Mesodermal cell (in vitro differentiated cells): ENCODE measurements around the gene LIPI.
A peak's percentile ranks its signal among the peaks of the same experiment; 100 is the strongest.
"Not testable (repeated sequence)": the region's sequence is repeated elsewhere in the genome, so short reads cannot be mapped to it uniquely, and the experiment has no call there.

Experiments used
- H3K27ac ChIP-seq: 2 replicates; pipeline ENCODE4 v1.7.0; 2013; ENCODE audit warnings: mild to moderate bottlenecking, low read depth, low read length, moderate library complexity; ENCODE audit not compliant: severe bottlenecking
- H3K36me3 ChIP-seq: 2 replicates; pipeline ENCODE4 v1.7.1; 2013; ENCODE audit warnings: mild to moderate bottlenecking, low read length, moderate library complexity; ENCODE audit not compliant: control insufficient read depth, insufficient read depth
- H3K4me1 ChIP-seq: one replicate; pipeline ENCODE4 v1.7.1; 2013; ENCODE audit warnings: mild to moderate bottlenecking, low read length; ENCODE audit not compliant: insufficient read depth, control insufficient read depth, poor library complexity, severe bottlenecking
- H3K4me3 ChIP-seq: 2 replicates; pipeline ENCODE4 v1.7.0; 2013; ENCODE audit warnings: low read length, control low read depth, mild to moderate bottlenecking; ENCODE audit not compliant: insufficient read depth, poor library complexity, severe bottlenecking; ENCODE audit errors: extremely low read depth
- H3K9me3 ChIP-seq: 2 replicates; pipeline ENCODE4 v1.7.1; 2013; ENCODE audit warnings: mild to moderate bottlenecking, low read length, moderate library complexity; ENCODE audit not compliant: control insufficient read depth
- WGBS, 2 experiments: methylation state at CpG; one replicate each; pipeline ENCODE4 v1.1.5; 2013; ENCODE audit warnings: missing lambda C conversion rate in 2 of 2; ENCODE audit not compliant: insufficient coverage in 2 of 2; 5-methylcytosine and 5-hydroxymethylcytosine counted together

The LIPI gene

GRCh38 chr21:14090184-14090583, 120.6 kb downstream of the LIPI start:
- not testable (repeated sequence) for H3K9me3 ChIP-seq, H3K4me3 ChIP-seq, H3K27ac ChIP-seq, H3K4me1 ChIP-seq
- H3K36me3 ChIP-seq, result peaks cover 21% of the 10 kb centered on the region

GRCh38 chr21:14088391-14088790, 122.4 kb downstream of the LIPI start:
- peaks cover 35% of the 10 kb centered on the region for H3K36me3 ChIP-seq
- no peak overlapping the region for H3K27ac ChIP-seq
- H3K4me3 ChIP-seq, result no peak overlapping the region
- H3K4me1 ChIP-seq, result no peaks in the 10 kb centered on the region
- no peaks in the 10 kb centered on the region for H3K9me3 ChIP-seq
- WGBS, 2 experiments, result 100% methylated on average over 1 of the region's 6 CpGs; no CpG with 5 or more reads in 1 of the 2 experiments

DNA sequence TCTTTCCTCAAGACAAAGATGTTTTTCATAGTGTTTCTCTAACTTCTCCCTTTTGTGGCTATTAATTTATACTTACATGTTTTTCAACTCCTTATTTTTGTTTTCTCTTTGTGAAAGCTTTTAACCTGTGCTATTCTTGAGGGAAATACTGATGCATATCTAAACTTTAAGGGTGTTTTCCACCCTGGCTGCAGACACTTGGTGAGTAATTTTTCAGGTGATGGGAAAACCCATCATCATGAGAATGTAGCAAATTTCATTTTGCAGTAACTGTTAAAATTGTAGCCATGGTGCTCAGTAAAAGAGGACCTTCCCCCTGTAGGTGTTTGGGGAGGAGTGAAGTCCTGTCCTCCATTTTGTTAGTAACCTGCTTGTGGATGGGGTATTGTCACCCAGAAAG, 124.2 kb downstream of the LIPI start:
- Histone ChIP-seq H3K4me3 (no peak overlapping the region), H3K36me3 (peaks cover 38% of the 10 kb centered on the region), H3K9me3 (no peaks in the 10 kb centered on the region), H3K4me1 (no peaks in the 10 kb centered on the region), H3K27ac (no peak overlapping the region)

DNA sequence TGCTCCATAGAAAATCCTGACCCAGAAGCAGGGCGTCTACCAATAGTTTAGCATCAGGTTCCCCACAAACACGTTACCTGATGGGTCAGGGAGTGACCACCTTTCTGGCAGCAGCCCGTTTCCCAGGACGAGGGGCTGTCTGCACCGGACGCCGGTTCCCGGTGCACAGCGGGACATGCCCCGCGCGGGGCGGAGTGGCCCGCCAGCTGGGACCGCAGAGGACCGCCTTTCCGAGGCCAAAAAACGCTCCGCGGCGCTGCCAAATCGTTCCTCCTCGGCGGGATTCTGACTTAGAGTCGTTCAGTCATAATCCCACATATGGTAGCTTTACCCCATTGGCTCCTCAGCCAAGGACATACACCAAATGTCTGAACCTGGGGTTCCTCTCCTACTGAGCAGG, 126.1 kb downstream of the LIPI start:
- no peak overlapping the region for H3K4me3 ChIP-seq
- H3K27ac ChIP-seq, result no peak overlapping the region
- no peaks in the 10 kb centered on the region for H3K9me3 ChIP-seq
- WGBS, 2 experiments, result 92 to 99% methylated on average over 19 to 25 of the region's 25 CpGs
- peaks cover 23% of the 10 kb centered on the region for H3K36me3 ChIP-seq
- peaks cover 4% of the 10 kb centered on the region for H3K4me1 ChIP-seq

DNA sequence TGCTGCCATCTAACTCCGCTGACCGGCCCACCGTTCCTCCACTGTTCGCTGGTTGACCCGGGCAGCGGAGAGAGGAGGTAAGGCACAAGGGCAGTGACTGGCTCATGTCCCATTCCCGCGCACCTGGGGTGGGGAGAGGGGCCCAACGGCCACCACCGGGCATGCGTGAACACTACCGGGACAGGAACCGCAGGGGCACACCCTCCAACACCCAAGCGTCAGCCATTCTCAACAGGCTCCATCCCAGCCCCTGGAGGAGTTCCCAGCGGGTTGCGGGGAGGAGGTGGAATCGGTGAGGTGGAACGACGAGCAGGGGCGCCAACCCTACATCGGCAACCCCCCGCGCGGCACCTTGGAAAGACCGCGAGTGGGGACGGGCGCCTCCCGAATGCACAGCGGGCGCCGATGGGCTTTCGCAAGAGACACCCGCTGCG, 126.7 kb downstream of the LIPI start:
- H3K27ac ChIP-seq, result no peak overlapping the region
- peaks cover 22% of the 10 kb centered on the region for H3K36me3 ChIP-seq
- 95 to 98% methylated on average over 23 to 34 of the region's 35 CpGs for WGBS, 2 experiments
- no peaks in the 10 kb centered on the region for H3K9me3 ChIP-seq
- no peak overlapping the region for H3K4me3 ChIP-seq
- peaks cover 4% of the 10 kb centered on the region for H3K4me1 ChIP-seq

DNA sequence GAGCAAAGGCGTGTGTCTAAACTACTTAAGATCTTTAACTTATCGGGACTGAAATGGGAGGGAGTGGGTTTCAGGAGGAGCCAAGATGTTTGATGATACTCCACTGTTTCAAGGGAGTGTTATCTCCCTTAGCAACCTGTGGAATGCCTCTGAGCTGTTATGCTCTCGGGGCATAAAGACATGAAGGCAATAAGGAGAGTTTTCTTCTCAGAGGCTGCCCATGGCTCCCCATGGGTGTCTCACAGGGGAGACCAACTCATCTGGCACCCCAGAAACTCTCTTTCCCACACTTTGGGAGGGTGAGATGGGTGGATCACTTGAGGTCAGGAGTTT, 130.0 kb downstream of the LIPI start:
- Histone ChIP-seq H3K4me1 (peaks cover 9% of the 10 kb centered on the region), H3K4me3 (no peak overlapping the region), H3K36me3 (peaks cover 22% of the 10 kb centered on the region), H3K27ac (peak overlapping the region; percentile 29), H3K9me3 (peaks cover 6% of the 10 kb centered on the region)
- WGBS, 2 experiments, result 80% methylated on average over 2 of the region's 3 CpGs; no CpG with 5 or more reads in 1 of the 2 experiments

- peaks cover 24% of the 10 kb centered on the region for H3K36me3 ChIP-seq
- H3K27ac ChIP-seq, result peak overlapping the region; percentile 29
- H3K9me3 ChIP-seq, result peaks cover 6% of the 10 kb centered on the region
- H3K4me3 ChIP-seq, result no peak overlapping the region
- H3K4me1 ChIP-seq, result peaks cover 9% of the 10 kb centered on the region
- WGBS, 2 experiments, result 87% methylated on average over 22 to 26 of the region's 26 CpGs
Measured at GRCh38 chr21:14080040-14080763, 130.6 kb downstream of the LIPI start.

GRCh38 chr21:14078746-14079375, 131.9 kb downstream of the LIPI start:
- WGBS, 2 experiments, result 95 to 98% methylated on average over 40 of the region's 40 CpGs
- Histone ChIP-seq H3K36me3 (peaks cover 26% of the 10 kb centered on the region), H3K27ac (no peak overlapping the region), H3K4me3 (no peak overlapping the region), H3K9me3 (peaks cover 6% of the 10 kb centered on the region), H3K4me1 (peaks cover 9% of the 10 kb centered on the region)

DNA sequence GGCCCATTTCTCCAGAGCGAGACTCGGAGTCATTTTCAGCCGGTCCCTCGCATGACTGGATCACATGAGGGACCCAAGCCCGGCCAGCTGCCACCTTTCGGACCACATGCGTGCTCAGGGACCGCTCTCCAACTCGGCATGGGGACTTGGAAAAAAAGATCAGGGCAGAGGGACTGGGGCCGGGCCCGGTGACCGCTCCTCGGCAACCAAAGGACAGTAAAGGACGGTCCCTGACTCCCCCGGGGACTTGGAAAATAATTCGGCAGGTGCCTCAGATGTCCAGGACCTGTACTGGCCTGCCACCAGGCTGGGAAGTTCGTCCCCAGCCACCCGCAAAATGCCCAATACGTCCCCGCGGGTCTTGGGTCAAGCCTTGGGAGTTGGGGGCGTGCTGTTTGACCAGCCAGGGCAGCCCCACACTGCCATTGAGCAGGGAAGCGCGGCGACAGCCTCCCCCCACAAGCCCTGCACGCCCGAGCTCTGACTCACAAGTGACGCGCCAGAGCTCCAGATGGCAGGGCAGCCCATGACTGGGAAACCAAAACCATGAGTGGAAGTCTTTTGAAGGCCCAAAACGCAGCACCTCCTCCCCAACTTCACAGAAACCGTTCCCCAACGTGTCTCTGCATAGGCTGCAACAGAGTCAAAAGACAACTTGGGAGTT, 134.5 kb downstream of the LIPI start:
- H3K36me3 ChIP-seq, result peaks cover 22% of the 10 kb centered on the region
- H3K9me3 ChIP-seq, result peaks cover 6% of the 10 kb centered on the region
- no peak overlapping the region for H3K4me3 ChIP-seq
- peaks cover 9% of the 10 kb centered on the region for H3K4me1 ChIP-seq
- no peak overlapping the region for H3K27ac ChIP-seq
- 88 to 89% methylated on average over 26 to 27 of the region's 32 CpGs for WGBS, 2 experiments

- H3K36me3 ChIP-seq, result peaks cover 24% of the 10 kb centered on the region
- H3K4me3 ChIP-seq, result no peak overlapping the region
- no peak overlapping the region for H3K27ac ChIP-seq
- peaks cover 6% of the 10 kb centered on the region for H3K9me3 ChIP-seq
- WGBS, 2 experiments, result 92 to 93% methylated on average over 31 to 32 of the region's 32 CpGs
- H3K4me1 ChIP-seq, result peaks cover 9% of the 10 kb centered on the region
Measured at GRCh38 chr21:14075346-14076142, 135.2 kb downstream of the LIPI start.
